DMS 273 treated with DMSO at 0.1 percent for 48 hours (cell line): ENCODE data around the gene GPR78.
"Not testable (repeated sequence)": the region's sequence is repeated elsewhere in the genome, so short reads cannot be mapped to it uniquely, and the experiment has no call there.

Experiments
- DNase-seq: peaks from one replicate; lab custom pipeline; 2025; lab: John Stamatoyannopoulos, UW

GPR78 gene

GRCh38 chr4:8616831-8617230 is 36.6 kb downstream of the GPR78 start:
- no peak for DNase-seq

DNA sequence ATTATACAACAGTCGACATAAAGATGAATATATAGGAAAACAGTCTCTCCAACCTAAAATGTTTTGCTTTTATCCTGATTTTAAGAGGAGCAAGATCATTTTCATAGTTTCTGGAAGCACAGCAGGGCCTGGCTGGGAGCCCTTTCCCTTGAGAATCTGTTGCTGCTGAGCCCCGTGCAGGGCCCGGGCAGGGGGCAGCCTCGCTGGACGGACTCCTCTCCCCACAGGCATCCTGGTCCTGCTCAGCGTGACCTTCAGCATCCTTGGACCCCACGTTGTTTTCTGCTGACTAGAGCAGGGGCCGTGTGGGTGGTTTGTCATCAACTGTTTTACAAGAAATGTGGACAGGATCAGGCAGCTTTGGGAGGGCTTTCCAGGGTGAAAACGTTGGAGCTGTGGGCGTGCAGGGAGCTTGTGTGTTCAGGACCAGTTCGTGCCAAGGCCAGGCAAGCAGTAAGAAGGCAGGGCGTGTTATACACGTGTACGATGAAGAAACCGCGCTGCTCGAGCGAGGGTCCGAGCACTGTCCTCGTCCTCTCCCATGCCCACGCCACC is 37.4 kb downstream of the GPR78 start:
- no peak for DNase-seq

DNA sequence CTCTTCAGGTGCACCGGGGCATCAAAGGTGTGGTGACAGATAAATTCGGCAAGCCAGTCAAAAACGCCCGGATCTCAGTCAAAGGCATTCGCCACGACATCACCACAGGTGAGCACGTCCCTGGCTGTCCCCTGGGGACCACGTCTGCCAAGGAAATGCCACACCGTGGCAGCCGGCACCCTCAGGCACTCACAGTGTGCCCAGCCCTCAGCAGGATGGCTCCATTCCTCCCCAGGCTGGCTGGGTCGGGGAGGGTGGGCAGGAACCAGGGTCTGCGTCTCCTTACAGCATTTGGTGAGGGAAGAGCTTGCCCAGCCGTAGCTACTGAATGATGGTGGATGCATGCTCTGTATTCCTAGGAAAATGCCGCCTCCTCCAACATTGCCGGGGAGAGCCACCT is 38.2 kb downstream of the GPR78 start:
- no peak for DNase-seq

DNA sequence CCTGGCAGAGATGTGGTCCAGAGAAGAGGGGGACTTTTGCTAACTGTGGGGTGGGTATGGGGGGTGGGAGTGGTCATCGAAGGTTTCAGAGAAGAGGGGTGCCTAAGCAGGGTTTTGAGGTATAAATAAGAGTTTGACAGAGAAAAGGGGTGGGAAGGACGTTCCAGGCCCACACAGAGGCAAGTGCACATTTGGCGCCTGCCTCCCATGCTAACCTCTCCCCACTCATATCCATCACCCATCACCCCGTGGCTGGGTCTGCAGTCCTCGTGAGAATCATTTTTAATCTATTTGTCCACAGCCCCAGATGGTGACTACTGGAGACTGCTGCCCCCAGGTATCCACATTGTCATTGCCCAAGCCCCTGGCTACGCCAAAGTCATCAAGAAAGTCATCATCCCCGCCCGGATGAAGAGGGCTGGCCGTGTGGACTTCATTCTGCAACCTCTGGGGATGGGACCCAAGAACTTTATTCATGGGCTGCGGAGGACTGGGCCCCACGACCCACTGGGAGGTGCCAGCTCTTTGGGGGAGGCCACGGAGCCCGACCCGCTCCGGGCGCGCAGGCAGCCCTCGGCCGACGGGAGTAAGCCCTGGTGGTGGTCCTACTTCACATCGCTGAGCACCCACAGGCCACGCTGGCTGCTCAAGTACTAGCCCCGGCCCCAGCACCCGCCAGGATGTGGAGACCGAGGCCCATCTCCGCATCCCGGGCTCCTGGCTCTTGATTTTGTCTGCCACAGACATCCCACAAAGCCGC is 38.9 kb downstream of the GPR78 start:
- DNase-seq = no peak

DNA sequence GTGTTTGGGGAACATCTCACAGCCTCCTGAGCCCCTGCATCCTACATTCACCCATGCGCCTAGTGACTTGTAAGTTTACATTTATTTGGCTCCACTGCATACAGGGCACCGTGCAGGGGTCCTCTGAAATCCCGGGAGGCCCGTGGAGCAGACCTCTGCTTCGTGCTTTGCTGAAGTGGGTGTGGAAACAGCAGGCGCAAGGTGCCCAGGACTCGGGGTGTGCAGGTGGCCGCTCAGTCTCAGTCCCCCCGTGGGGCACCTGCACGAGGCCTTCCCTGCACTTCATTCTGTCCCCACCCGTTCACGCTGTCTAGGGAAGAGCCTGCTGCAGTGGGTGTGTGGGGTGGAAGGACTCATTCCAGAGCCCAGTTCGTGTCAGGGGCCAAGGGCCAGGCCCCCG is 40.9 kb downstream of the GPR78 start:
- DNase-seq = not testable (repeated sequence)

DNA sequence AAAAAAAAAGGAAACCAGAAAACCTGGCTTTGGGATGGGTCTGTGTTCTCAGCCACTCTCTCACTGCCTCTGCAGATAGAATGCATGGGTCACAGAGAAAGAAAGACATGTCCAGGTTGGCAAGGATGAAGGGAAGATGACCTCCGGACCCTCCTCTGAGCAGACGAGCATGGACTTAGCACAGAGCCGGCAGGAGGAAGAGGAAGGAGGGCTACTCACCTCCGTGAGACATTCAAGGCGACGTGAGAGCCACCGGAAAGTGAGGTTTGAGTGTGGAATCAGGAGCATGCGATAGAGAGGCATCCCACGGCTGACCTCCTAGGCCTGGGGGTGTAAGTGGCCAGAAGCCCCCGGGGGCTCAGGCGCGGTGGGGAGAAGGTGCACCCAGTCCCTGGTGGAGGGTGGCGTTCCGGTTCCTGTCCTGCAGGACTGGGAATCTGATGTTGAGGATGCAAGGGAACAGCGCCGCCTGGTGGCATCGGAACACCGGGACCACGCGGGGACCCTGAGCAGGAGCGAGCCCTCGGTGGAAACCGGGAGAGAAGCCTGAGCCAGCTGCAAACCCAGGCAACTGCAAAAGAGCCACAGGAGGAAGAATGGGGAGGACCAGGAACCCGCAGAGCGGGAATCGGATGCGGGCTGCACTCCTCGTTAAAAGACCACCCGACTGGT is 44.5 kb downstream of the GPR78 start:
- not testable (repeated sequence) for DNase-seq

DNA sequence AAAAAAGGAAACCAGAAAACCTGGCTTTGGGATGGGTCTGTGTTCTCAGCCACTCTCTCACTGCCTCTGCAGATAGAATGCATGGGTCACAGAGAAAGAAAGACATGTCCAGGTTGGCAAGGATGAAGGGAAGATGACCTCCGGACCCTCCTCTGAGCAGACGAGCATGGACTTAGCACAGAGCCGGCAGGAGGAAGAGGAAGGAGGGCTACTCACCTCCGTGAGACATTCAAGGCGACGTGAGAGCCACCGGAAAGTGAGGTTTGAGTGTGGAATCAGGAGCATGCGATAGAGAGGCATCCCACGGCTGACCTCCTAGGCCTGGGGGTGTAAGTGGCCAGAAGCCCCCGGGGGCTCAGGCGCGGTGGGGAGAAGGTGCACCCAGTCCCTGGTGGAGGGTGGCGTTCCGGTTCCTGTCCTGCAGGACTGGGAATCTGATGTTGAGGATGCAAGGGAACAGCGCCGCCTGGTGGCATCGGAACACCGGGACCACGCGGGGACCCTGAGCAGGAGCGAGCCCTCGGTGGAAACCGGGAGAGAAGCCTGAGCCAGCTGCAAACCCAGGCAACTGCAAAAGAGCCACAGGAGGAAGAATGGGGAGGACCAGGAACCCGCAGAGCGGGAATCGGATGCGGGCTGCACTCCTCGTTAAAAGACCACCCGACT is 50.2 kb downstream of the GPR78 start:
- DNase-seq = not testable (repeated sequence)

DNA sequence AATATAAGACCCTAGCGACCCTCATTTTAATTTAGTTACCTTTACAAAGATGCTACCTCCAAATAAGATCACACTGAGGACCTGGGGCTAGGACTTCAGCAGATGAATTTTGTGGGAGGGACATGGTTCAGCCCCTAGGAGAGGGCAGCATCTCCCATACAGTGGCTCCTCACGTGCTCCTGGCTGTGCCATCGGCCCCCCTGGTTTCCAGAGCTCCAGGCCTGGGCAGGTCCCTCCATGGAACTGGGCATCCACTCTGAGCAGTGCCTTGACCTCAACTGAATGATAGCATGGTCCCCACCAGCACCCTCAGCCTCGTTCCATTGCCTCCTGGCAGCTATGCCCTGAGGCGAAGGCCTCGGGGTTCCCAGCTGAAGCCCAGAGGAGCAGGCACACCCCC is 51.7 kb downstream of the GPR78 start:
- DNase-seq = not testable (repeated sequence)

GRCh38 chr4:8634773-8635172 is 54.6 kb downstream of the GPR78 start:
- not testable (repeated sequence) for DNase-seq

GRCh38 chr4:8635897-8636554 is 55.8 kb downstream of the GPR78 start:
- DNase-seq = not testable (repeated sequence)
